ENCODE results near the gene CYLD.

CYLD gene

DNA sequence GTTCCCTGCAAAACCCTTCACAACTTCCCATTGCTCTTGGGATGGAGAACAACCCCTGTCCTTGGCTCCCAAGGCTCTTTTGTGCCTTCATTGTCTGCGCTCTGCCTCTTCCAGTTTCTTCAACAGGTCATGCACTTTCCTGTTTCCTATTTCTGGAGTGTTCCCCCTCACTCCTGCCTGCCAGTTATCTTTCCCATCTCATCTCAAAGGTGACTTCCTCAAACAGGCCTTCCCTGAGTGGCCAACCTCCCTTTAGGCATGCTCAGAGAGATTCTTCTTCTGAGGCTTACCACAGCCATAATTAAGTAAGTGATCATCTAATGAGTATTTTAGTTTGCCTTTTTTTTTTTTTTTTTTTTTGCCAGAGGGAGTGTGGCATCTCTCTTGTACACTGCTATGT is 2.9 kb upstream of the CYLD start:
- Histone ChIP-seq H2AFZ (ENCODE audit: low read length) (no peak overlapping the region), H3K4me1 (ENCODE audit: insufficient read depth, low read length, severe bottlenecking) (peaks cover 19% of the 10 kb centered on the region), H3K9me3 (ENCODE audit: low read length) (no peaks in the 10 kb centered on the region), H3F3A (ENCODE audit: insufficient read depth, low read length) (no peaks in the 10 kb centered on the region), H3K4me3 (ENCODE audit: low read depth, low read length, poor library complexity, severe bottlenecking) (no peak overlapping the region), H3K27ac (ENCODE audit: low read depth, low read length, poor library complexity, severe bottlenecking) (no peak overlapping the region), H3K36me3 (ENCODE audit: insufficient read depth, low read length) (no peaks in the 10 kb centered on the region), H3K79me2 (ENCODE audit: insufficient read depth, low read length) (no peaks in the 10 kb centered on the region), H4K20me1 (ENCODE audit: insufficient read depth, low read length) (no peaks in the 10 kb centered on the region), H3K9me2 (ENCODE audit: low read depth, low read length) (no peaks in the 10 kb centered on the region), H3K9ac (ENCODE audit: low read length) (no peak overlapping the region), H3K27me3 (ENCODE audit: insufficient read depth, low read length) (no peaks in the 10 kb centered on the region), H3K4me2 (ENCODE audit: low read length) (no peak overlapping the region)
- no peak for TF ChIP-seq EZH2 (IDR thresholded peaks at IDR 0.05; ENCODE audit: borderline replicate concordance, low read length)
- TF ChIP-seq CTCF (IDR thresholded peaks at IDR 0.05; ENCODE audit: low read length) = no peak

DNA sequence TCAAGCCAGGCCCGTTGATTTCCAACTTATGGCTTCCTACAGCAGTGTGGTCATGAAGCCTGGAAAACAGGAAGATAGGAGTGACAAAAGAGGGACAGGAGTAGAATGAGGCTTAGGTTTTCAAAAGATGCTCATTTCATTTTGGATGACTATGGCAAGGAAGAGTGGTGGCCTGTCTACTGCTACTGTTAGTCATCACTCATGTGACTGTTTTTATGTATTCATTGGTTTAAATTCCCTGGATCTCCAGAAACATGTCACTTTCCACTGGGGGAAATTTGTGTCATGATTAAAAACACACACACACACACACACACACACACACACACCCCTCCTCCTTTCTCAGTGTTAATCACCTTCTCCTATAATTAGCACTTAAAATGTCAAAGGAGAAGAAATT is 1.1 kb upstream of the CYLD start:
- TF ChIP-seq EZH2 (IDR thresholded peaks at IDR 0.05; ENCODE audit: borderline replicate concordance, low read length) (no peak), CTCF (IDR thresholded peaks at IDR 0.05; ENCODE audit: low read length) (no peak)
- Histone ChIP-seq H3K4me3 (ENCODE audit: low read depth, low read length, poor library complexity, severe bottlenecking) (peak overlapping the region; percentile 65), H3K9ac (ENCODE audit: low read length) (no peak overlapping the region), H2AFZ (ENCODE audit: low read length) (no peak overlapping the region), H3K27ac (ENCODE audit: low read depth, low read length, poor library complexity, severe bottlenecking) (no peak overlapping the region), H3K9me2 (ENCODE audit: low read depth, low read length) (no peaks in the 10 kb centered on the region), H3K4me2 (ENCODE audit: low read length) (peak overlapping the region; percentile 88), H3K36me3 (ENCODE audit: insufficient read depth, low read length) (peaks cover 5% of the 10 kb centered on the region; the same call in 1 of the 2 replicates), H3F3A (ENCODE audit: insufficient read depth, low read length) (no peaks in the 10 kb centered on the region), H3K9me3 (ENCODE audit: low read length) (no peaks in the 10 kb centered on the region), H4K20me1 (ENCODE audit: insufficient read depth, low read length) (no peaks in the 10 kb centered on the region), H3K79me2 (ENCODE audit: insufficient read depth, low read length) (no peaks in the 10 kb centered on the region), H3K27me3 (ENCODE audit: insufficient read depth, low read length) (no peaks in the 10 kb centered on the region), H3K4me1 (ENCODE audit: insufficient read depth, low read length, severe bottlenecking) (peaks cover 34% of the 10 kb centered on the region)

DNA sequence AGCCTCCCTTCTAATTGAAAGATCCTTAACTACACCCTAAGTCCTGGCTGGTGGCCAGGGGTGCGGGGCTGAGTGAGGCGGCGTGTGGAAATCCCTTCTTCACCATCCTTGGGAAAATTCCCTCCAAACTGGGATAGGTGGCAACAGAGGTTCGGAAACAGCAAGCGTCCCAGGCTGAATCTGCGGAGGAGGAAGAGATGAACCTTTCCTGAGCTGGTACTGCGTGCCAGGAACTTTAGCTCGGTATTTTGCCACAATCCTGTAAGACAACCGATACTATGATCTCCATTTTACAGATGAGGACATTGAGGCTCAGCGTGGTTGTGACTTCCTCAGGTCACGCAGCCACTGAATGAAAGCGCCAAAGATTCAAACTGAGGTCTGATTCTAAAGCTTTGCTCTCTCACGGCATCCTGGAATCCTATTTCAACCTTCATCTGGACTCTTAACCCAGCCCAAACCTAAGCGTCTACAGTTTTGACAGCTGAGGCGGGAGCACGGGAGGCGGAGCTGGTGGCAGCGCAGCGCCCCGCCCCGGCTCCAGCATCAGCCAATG is 583 bp upstream of the CYLD start:
- Histone ChIP-seq H3K4me1 (ENCODE audit: insufficient read depth, low read length, severe bottlenecking) (peaks cover 34% of the 10 kb centered on the region), H3K27ac (ENCODE audit: low read depth, low read length, poor library complexity, severe bottlenecking) (no peak overlapping the region), H3K79me2 (ENCODE audit: insufficient read depth, low read length) (no peaks in the 10 kb centered on the region), H4K20me1 (ENCODE audit: insufficient read depth, low read length) (no peaks in the 10 kb centered on the region), H3K9ac (ENCODE audit: low read length) (peak overlapping the region; percentile 64), H3K4me3 (ENCODE audit: low read depth, low read length, poor library complexity, severe bottlenecking) (peak overlapping the region; percentile 65), H3K9me2 (ENCODE audit: low read depth, low read length) (no peaks in the 10 kb centered on the region), H3K4me2 (ENCODE audit: low read length) (peak overlapping the region; percentile 88), H3K27me3 (ENCODE audit: insufficient read depth, low read length) (no peaks in the 10 kb centered on the region), H2AFZ (ENCODE audit: low read length) (peak overlapping the region; percentile 87; the same call in 1 of the 2 replicates), H3F3A (ENCODE audit: insufficient read depth, low read length) (no peaks in the 10 kb centered on the region), H3K36me3 (ENCODE audit: insufficient read depth, low read length) (peaks cover 5% of the 10 kb centered on the region; the same call in 1 of the 2 replicates), H3K9me3 (ENCODE audit: low read length) (no peaks in the 10 kb centered on the region)
- TF ChIP-seq CTCF (IDR thresholded peaks at IDR 0.05; ENCODE audit: low read length) (no peak), EZH2 (IDR thresholded peaks at IDR 0.05; ENCODE audit: borderline replicate concordance, low read length) (no peak)
